ENCODE results near the gene IFT27. TPM values are rescaled to one million over a fixed set of nuclear protein-coding genes. Genes with fewer than 3 reads are reported as not detected.

The IFT27 gene
- total RNA-seq, 1 donor from 2014 or later, result 31.2 TPM

DNA sequence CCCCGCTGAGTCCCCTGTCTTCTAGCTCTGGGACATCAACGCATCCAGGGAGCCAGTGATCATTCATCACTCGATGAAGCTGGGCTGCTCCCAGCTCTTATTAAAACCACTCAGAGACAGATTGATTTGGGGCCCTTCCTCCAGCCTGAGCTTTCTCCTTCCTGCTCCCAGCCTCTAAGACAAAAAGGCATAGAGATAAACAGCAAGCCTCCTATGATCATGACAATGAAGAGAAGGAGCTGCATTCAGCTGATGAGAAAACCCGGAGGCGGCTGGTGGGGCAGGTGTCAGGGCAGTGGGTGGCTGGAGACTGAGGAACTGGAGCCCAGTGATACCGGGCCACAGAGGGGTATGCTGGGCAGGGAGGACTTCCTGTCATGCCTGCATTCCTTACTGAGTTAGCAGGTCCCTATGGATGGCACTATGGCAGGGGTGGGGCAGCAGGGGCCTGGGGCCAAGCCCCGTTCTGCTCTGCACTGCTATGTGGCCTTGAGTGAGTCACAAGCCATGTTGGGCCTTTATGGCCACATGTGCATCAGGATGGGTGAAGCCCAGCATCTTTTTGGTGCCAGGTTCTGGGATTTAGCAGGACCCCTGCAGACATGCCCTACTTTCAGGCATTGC is 20.7 kb upstream of the IFT27 start:
- Histone ChIP-seq H3K27me3 (ENCODE audit: low read depth) (peaks cover 72% of the 10 kb centered on the region), H3K27ac (replicated peaks) (no peak overlapping the region), H3K9me3 (replicated peaks) (no peaks in the 10 kb centered on the region), H3K4me3 (no peak overlapping the region), H3K36me3 (no peaks in the 10 kb centered on the region), H3K4me1 (no peaks in the 10 kb centered on the region)
- intact Hi-C loops (cut with micrococcal nuclease), result no loop called here
- DNase-seq, result no peak
- TF ChIP-seq, protein P1, sequence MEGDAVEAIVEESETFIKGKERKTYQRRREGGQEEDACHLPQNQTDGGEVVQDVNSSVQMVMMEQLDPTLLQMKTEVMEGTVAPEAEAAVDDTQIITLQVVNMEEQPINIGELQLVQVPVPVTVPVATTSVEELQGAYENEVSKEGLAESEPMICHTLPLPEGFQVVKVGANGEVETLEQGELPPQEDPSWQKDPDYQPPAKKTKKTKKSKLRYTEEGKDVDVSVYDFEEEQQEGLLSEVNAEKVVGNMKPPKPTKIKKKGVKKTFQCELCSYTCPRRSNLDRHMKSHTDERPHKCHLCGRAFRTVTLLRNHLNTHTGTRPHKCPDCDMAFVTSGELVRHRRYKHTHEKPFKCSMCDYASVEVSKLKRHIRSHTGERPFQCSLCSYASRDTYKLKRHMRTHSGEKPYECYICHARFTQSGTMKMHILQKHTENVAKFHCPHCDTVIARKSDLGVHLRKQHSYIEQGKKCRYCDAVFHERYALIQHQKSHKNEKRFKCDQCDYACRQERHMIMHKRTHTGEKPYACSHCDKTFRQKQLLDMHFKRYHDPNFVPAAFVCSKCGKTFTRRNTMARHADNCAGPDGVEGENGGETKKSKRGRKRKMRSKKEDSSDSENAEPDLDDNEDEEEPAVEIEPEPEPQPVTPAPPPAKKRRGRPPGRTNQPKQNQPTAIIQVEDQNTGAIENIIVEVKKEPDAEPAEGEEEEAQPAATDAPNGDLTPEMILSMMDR (IDR thresholded peaks at IDR 0.05; ENCODE audit: borderline replicate concordance), result no peak

- peaks cover 73% of the 10 kb centered on the region for H3K27me3 ChIP-seq (ENCODE audit: low read depth)
- no peak overlapping the region for H3K4me3 ChIP-seq
- no peaks in the 10 kb centered on the region for H3K9me3 ChIP-seq (replicated peaks)
- H3K36me3 ChIP-seq, result no peaks in the 10 kb centered on the region
- no peaks in the 10 kb centered on the region for H3K4me1 ChIP-seq
- DNase-seq, result no peak
- TF ChIP-seq, protein P1 (IDR thresholded peaks at IDR 0.05; ENCODE audit: borderline replicate concordance), result no peak
- intact Hi-C loops (cut with micrococcal nuclease), result no loop called here
- H3K27ac ChIP-seq (replicated peaks), result no peak overlapping the region
Measured at GRCh38 chr22:36795633-36796032, 19.7 kb upstream of the IFT27 start.

DNA sequence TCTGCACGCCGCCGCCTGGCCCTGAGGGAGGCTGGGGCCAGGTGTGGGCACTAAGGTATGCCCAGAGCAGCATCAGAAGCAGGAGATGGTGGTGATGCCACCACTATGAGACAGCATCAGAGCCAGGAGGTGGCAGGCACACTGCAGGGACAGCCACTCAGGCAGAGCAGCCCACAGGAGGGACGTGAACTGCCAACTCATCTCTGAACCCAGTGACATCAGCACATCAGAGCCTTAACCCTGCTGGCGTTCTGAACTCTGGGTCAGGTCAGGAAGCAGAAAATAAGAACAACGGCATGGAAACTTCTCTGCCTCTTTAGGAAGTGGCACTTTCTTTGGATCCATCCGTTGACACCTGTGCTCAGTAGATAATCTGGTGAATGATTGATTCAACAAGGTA is 14.7 kb upstream of the IFT27 start:
- TF ChIP-seq, protein P1 (IDR thresholded peaks at IDR 0.05; ENCODE audit: borderline replicate concordance), result no peak
- Histone ChIP-seq H3K27ac (replicated peaks) (no peak overlapping the region), H3K9me3 (replicated peaks) (no peaks in the 10 kb centered on the region), H3K4me1 (no peaks in the 10 kb centered on the region), H3K27me3 (ENCODE audit: low read depth) (peaks cover 94% of the 10 kb centered on the region), H3K36me3 (no peaks in the 10 kb centered on the region), H3K4me3 (no peak overlapping the region)
- DNase-seq, result no peak
- intact Hi-C loops (cut with micrococcal nuclease), result no loop called here

GRCh38 chr22:36787204-36787988 is 11.5 kb upstream of the IFT27 start:
- peaks cover under 1% of the 10 kb centered on the region for H3K4me1 ChIP-seq

DNA sequence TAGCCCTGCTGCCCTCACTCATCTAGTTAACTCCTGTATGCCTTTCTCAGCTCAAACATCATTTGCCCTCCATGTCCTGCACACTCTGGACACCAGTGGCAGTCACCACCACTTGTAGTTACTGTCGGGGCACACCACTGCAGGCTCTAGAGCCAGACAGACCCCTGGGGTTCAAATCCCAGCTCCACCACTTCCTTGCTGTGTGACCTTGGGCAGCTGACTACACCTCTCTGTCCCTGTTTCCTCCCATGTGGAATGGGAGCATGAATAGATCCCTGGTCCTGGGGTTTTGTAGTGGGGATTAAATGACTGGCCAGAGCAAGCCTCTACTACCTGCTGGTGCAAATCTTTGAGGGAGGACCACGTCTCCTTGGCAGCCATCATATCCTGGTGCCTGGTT is 7.8 kb upstream of the IFT27 start:
- H3K36me3 ChIP-seq, result no peaks in the 10 kb centered on the region
- TF ChIP-seq, protein P1 (IDR thresholded peaks at IDR 0.05; ENCODE audit: borderline replicate concordance), result no peak
- no peak overlapping the region for H3K27ac ChIP-seq (replicated peaks)
- H3K9me3 ChIP-seq (replicated peaks), result no peaks in the 10 kb centered on the region
- H3K4me3 ChIP-seq, result no peak overlapping the region
- peaks cover 9% of the 10 kb centered on the region for H3K4me1 ChIP-seq
- H3K27me3 ChIP-seq (ENCODE audit: low read depth), result peaks cover 60% of the 10 kb centered on the region
- intact Hi-C loops (cut with micrococcal nuclease), result no loop called here
- DNase-seq, result no peak

More at GRCh38 chr22:36787204-36787988, 11.5 kb upstream of the IFT27 start:
- Histone ChIP-seq H3K36me3 (no peaks in the 10 kb centered on the region), H3K9me3 (replicated peaks) (no peaks in the 10 kb centered on the region), H3K27ac (replicated peaks) (no peak overlapping the region), H3K4me3 (no peak overlapping the region), H3K27me3 (ENCODE audit: low read depth) (peaks cover 96% of the 10 kb centered on the region)
- intact Hi-C loops (cut with micrococcal nuclease), result no loop called here
- no peak for DNase-seq
- TF ChIP-seq, protein P1 (IDR thresholded peaks at IDR 0.05; ENCODE audit: borderline replicate concordance), result no peak
